ENCODE results near the gene KLF11.
"Not testable (repeated sequence)": the region's sequence is repeated elsewhere in the genome, so short reads cannot be mapped to it uniquely, and the experiment has no call there.

KLF11 gene

DNA sequence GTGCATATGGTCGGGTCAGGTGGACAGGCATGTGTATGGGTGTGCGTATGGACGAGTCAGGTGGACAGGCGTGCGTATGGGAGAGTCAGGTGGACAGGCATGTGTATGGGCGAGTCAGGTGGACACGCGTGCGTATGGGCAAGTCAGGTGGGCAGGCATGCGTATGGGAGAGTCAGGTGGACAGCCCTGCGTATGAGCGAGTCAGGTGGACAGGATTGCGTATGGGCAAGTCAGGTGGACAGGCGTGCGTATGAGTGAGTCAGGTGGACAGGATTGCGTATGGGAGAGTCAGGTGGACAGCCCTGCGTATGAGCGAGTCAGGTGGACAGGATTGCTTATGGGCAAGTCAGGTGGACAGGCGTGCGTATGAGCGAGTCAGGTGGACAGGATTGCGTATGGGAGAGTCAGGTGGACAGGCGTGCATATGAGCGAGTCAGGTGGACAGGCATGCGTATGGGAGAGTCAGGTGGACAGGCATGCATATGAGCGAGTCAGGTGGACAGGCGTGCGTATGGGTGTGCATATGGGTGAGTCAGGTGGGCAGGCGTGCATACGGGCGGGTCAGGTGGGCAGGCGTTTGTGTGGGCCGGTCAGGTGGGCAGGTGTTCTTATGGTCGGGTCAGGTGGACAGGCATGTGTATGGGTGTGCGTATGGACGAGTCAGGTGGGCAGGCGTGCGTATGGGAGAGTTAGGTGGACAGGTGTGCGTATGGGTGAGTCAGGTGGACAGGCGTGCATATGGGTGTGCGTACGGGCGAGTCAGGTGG is 29.5 kb upstream of the KLF11 start:
- not testable (repeated sequence) for H3K4me3 Mint-ChIP-seq; H3K4me1 Mint-ChIP-seq (ENCODE audit: low read depth); H3K27me3 Mint-ChIP-seq (ENCODE audit: low read depth); H3K36me3 Mint-ChIP-seq (ENCODE audit: low read depth); H3K9me3 Mint-ChIP-seq; H3K27ac Mint-ChIP-seq; DNase-seq (ENCODE audit: low spot score)

GRCh38 chr2:10014418-10015190 is 28.7 kb upstream of the KLF11 start:
- no peaks in the 10 kb centered on the region for H3K36me3 Mint-ChIP-seq (ENCODE audit: low read depth)
- H3K27ac Mint-ChIP-seq: no peak overlapping the region
- H3K4me3 Mint-ChIP-seq: no peak overlapping the region
- H3K4me1 Mint-ChIP-seq (ENCODE audit: low read depth): no peaks in the 10 kb centered on the region
- H3K9me3 Mint-ChIP-seq: no peaks in the 10 kb centered on the region
- DNase-seq (ENCODE audit: low spot score): no peak
- peaks cover 8% of the 10 kb centered on the region for H3K27me3 Mint-ChIP-seq (ENCODE audit: low read depth)

GRCh38 chr2:10015376-10015989 is 27.9 kb upstream of the KLF11 start:
- H3K4me3 Mint-ChIP-seq; DNase-seq (ENCODE audit: low spot score); H3K36me3 Mint-ChIP-seq (ENCODE audit: low read depth); H3K27me3 Mint-ChIP-seq (ENCODE audit: low read depth); H3K27ac Mint-ChIP-seq; H3K9me3 Mint-ChIP-seq; H3K4me1 Mint-ChIP-seq (ENCODE audit: low read depth): not testable (repeated sequence)

DNA sequence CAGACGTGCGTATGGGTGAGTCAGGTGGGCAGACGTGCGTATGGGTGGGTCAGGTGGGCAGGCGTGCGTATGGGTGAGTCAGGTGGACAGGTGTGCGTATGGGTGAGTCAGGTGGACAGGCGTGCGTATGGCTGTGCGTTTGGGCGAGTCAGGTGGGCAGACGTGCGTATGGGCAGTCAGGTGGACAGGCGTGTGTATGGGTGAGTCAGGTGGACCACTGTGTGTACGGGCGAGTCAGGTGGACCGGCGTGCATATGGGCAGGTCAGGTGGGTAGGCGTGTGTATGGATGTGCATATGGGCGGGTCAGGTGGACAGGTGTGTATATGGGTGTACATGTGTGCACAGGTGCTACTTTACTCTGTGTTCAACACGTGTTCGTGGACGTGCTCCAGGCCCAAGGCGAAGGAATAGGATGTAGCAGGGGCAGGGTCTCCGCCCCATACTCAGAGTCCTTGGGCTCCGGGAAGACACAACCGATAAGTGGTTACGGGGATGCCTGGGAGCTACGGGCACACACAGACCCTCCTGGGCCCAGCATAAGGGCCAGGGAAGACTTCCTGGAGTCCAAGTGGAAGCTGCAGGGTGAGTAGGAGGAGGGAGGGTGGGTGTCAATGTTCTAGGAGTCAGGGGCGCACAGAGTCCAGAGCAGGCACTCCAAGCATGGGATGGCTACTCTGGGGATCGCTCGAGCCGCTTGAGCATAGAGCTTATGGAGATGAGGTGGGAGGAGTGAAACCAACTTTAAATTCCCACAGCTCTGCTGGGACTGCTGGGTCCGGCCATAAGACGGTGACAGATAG is 27.1 kb upstream of the KLF11 start:
- no peaks in the 10 kb centered on the region for H3K9me3 Mint-ChIP-seq
- H3K36me3 Mint-ChIP-seq (ENCODE audit: low read depth): no peaks in the 10 kb centered on the region
- H3K27ac Mint-ChIP-seq: no peak overlapping the region
- H3K27me3 Mint-ChIP-seq (ENCODE audit: low read depth): peaks cover 10% of the 10 kb centered on the region
- DNase-seq (ENCODE audit: low spot score): no peak
- no peak overlapping the region for H3K4me3 Mint-ChIP-seq
- no peaks in the 10 kb centered on the region for H3K4me1 Mint-ChIP-seq (ENCODE audit: low read depth)

DNA sequence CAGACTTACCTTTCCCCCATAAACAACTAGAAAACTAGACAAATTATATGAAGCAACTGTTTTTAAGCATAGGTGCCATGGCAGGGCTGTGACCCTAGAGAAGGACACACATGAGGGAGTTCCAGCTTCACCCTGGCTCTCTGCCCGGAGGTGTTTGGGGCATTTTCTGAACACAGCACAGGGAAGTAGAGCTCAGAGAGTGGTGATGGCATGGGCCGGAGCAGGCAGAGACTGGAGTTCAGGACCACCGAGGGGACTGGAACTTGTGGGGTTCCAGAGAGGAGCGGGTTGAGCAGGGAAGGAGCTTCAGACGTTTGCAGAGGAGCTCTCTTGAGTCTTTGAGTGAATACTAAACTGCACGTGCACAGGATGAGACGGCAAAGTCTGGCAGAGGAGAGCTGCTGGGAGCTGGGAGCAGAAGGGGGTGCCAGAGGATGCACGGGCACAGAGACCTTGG is 26.5 kb upstream of the KLF11 start:
- no peaks in the 10 kb centered on the region for H3K9me3 Mint-ChIP-seq
- no peak for DNase-seq (ENCODE audit: low spot score)
- no peaks in the 10 kb centered on the region for H3K36me3 Mint-ChIP-seq (ENCODE audit: low read depth)
- no peak overlapping the region for H3K27ac Mint-ChIP-seq
- H3K4me1 Mint-ChIP-seq (ENCODE audit: low read depth): no peaks in the 10 kb centered on the region
- no peak overlapping the region for H3K4me3 Mint-ChIP-seq
- H3K27me3 Mint-ChIP-seq (ENCODE audit: low read depth): peaks cover 10% of the 10 kb centered on the region

DNA sequence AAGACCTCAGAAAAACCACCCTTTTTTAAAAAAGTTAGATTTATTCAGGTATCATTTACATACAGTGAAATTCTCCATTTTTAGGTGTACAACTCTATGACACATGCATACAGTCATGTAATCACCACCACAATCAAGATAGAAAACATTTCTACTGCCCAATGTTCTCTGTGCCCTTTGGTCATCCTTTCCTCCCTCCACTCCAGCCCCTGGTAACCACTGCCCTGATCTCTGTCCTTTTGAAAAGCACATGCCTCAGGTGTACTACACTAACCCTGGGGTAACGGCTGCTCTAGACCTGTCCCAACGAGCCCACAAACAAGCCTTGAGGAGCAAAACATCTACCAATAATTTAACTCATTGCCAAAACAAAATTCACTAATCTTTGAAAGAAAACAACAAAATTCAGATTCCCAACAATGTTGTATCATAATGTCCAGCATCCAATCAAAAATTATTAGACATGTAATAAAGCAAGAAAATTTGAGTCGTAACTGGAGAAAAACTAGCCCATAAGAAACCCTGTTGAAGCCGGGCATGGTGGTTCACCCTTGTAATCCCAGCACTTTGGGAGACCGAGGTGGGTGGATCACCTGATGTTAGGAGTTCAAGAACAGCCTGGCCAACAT is 25.9 kb upstream of the KLF11 start:
- no peaks in the 10 kb centered on the region for H3K4me1 Mint-ChIP-seq (ENCODE audit: low read depth)
- H3K27ac Mint-ChIP-seq: no peak overlapping the region
- no peak for DNase-seq (ENCODE audit: low spot score)
- H3K27me3 Mint-ChIP-seq (ENCODE audit: low read depth): peaks cover 10% of the 10 kb centered on the region
- no peaks in the 10 kb centered on the region for H3K36me3 Mint-ChIP-seq (ENCODE audit: low read depth)
- H3K9me3 Mint-ChIP-seq: no peaks in the 10 kb centered on the region
- H3K4me3 Mint-ChIP-seq: no peak overlapping the region

DNA sequence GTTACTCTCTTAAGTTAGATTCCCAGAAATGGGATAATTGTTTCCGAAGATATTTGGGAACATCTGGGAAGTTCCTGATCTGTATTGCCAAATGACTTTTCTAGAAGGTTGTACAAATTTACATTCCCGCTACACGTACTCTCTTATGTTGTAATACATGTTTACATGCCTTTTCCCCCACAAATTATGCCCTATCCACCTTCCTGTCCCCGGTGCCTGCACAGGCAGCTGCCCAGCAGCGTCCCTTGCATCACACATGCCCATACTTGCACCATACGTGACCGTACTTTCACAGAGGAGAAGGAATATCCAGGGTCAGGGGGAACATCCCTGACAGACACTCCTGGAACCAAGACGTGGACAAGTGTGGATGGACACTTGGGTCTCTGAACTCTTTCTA is 24.2 kb upstream of the KLF11 start:
- DNase-seq (ENCODE audit: low spot score): no peak
- Mint-ChIP-seq H3K4me3 (no peak overlapping the region), H3K27ac (no peak overlapping the region), H3K36me3 (ENCODE audit: low read depth) (no peaks in the 10 kb centered on the region), H3K4me1 (ENCODE audit: low read depth) (no peaks in the 10 kb centered on the region), H3K27me3 (ENCODE audit: low read depth) (peaks cover 10% of the 10 kb centered on the region), H3K9me3 (no peaks in the 10 kb centered on the region)

- no peaks in the 10 kb centered on the region for H3K36me3 Mint-ChIP-seq (ENCODE audit: low read depth)
- no peaks in the 10 kb centered on the region for H3K4me1 Mint-ChIP-seq (ENCODE audit: low read depth)
- H3K27ac Mint-ChIP-seq: no peak overlapping the region
- DNase-seq (ENCODE audit: low spot score): no peak
- H3K4me3 Mint-ChIP-seq: no peak overlapping the region
- H3K9me3 Mint-ChIP-seq: no peaks in the 10 kb centered on the region
- H3K27me3 Mint-ChIP-seq (ENCODE audit: low read depth): peaks cover 10% of the 10 kb centered on the region
These were observed 23.5 kb upstream of the KLF11 start for GRCh38 chr2:10019602-10020400.

- Mint-ChIP-seq H3K27ac (no peak overlapping the region), H3K36me3 (ENCODE audit: low read depth) (no peaks in the 10 kb centered on the region), H3K4me3 (no peak overlapping the region), H3K4me1 (ENCODE audit: low read depth) (peaks cover 2% of the 10 kb centered on the region), H3K9me3 (no peaks in the 10 kb centered on the region), H3K27me3 (ENCODE audit: low read depth) (peaks cover 7% of the 10 kb centered on the region)
- DNase-seq (ENCODE audit: low spot score): no peak
These were observed 21.3 kb upstream of the KLF11 start for GRCh38 chr2:10022041-10022421.

GRCh38 chr2:10022445-10022844 is 20.9 kb upstream of the KLF11 start:
- no peak overlapping the region for H3K4me3 Mint-ChIP-seq
- peaks cover 7% of the 10 kb centered on the region for H3K27me3 Mint-ChIP-seq (ENCODE audit: low read depth)
- H3K36me3 Mint-ChIP-seq (ENCODE audit: low read depth): no peaks in the 10 kb centered on the region
- DNase-seq (ENCODE audit: low spot score): no peak
- H3K27ac Mint-ChIP-seq: no peak overlapping the region
- peaks cover 2% of the 10 kb centered on the region for H3K4me1 Mint-ChIP-seq (ENCODE audit: low read depth)
- no peaks in the 10 kb centered on the region for H3K9me3 Mint-ChIP-seq

DNA sequence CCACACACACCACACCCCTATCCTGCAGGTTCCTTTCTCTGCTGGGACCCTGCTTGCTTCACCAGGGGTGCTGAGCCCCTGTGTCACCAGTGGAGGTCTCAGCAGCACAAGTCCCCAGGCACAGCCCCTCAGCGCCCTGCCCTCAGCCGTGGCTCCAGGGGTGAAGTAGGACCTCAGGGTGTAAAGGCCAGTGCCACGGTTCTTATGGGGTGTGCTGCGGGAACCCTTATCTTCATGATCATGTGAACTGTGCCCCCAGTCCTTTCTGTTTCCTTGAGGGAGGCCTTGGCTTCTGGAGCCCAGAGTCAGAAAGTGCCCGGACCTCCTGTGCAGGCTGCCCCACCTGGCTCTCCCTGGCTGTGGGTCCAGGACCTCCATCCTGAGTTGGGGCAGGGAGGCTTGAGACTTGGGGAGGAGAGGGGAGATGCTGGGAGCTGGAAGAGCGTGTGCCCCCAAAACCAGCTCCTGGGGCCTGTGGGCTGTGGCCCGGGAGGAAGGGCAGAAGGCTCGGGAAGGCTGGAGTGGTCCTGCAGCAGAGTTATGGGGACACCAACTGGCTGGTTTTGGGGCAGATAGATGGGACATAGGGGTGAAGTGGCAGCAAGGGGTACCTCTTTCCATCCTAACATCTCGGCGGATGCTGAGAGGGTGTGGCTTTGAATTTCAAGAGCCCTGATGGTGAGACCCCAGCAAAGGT is 20.2 kb upstream of the KLF11 start:
- Mint-ChIP-seq H3K27me3 (ENCODE audit: low read depth) (peaks cover 6% of the 10 kb centered on the region), H3K27ac (no peak overlapping the region), H3K9me3 (no peaks in the 10 kb centered on the region), H3K4me3 (no peak overlapping the region), H3K4me1 (ENCODE audit: low read depth) (peaks cover 2% of the 10 kb centered on the region), H3K36me3 (ENCODE audit: low read depth) (no peaks in the 10 kb centered on the region)
- no peak for DNase-seq (ENCODE audit: low spot score)

- peaks cover 16% of the 10 kb centered on the region for H3K4me1 Mint-ChIP-seq (ENCODE audit: low read depth)
- DNase-seq (ENCODE audit: low spot score): no peak
- no peaks in the 10 kb centered on the region for H3K9me3 Mint-ChIP-seq
- H3K27ac Mint-ChIP-seq: no peak overlapping the region
- peaks cover 4% of the 10 kb centered on the region for H3K27me3 Mint-ChIP-seq (ENCODE audit: low read depth)
- H3K36me3 Mint-ChIP-seq (ENCODE audit: low read depth): no peaks in the 10 kb centered on the region
- no peak overlapping the region for H3K4me3 Mint-ChIP-seq
These were observed 16.3 kb upstream of the KLF11 start for GRCh38 chr2:10026940-10027569.

Measured in T-helper 2 cell treated with Interferon-gamma antibody and Interleukin-4, amounts not matched to agents 5 μg/mL and 100 μg/mL, for 36 hours (primary cell).